ENCODE measurements around the gene SNAI3. TPM values are rescaled to one million over a fixed set of nuclear protein-coding genes. Genes with fewer than 3 reads are reported as not detected.

Gene SNAI3
- total and polyA plus RNA-seq, 2 of the 8 experiments (the other 6 are each of a cell fraction or from before 2014, with no cell fraction given) = 8.5 to 13.3 TPM

- WGBS, 2 experiments (ENCODE audit: extremely low coverage in 1 of 2, insufficient coverage in 1 of 2, insufficient read length in 1 of 2, insufficient replicate concordance in 2 of 2, low coverage in 1 of 2, low lambda C conversion rate in 2 of 2, missing lambda C conversion rate in 1 of 2) = 40% methylated on average over 18 of the region's 28 CpGs; no CpG with 5 or more reads in 1 of the 2 experiments
- H3K56ac ChIP-seq (replicated peaks; ENCODE audit: insufficient read length, low read depth, low read length) = no peak overlapping the region
- peak overlapping the region; percentile 2; the same call in 1 of the 2 replicates for H2BK12ac ChIP-seq (ENCODE audit: low read depth, low read length)
- peak overlapping the region; percentile 39 to 72 (median 48) for H3K4me3 ChIP-seq (ENCODE audit: extremely low read depth in 1 of 4, insufficient read depth in 2 of 4, low read depth in 3 of 4, low read length in 4 of 4)
- H3K27ac ChIP-seq (ENCODE audit: low read depth, low read length) = no peak overlapping the region
- CTCF ChIA-PET (ENCODE audit: partially characterized antibody) = no interaction called here
- no peaks in the 10 kb centered on the region for H3K79me2 ChIP-seq (ENCODE audit: control insufficient read depth in 1 of 2, insufficient read depth in 2 of 2, low read length in 2 of 2)
- peaks cover 2 to 17% (median 8%) of the 10 kb centered on the region in 4 experiments; a peak in 4 of 8 replicates for H3K36me3 ChIP-seq (ENCODE audit: control insufficient read depth in 2 of 4, insufficient read depth in 4 of 4, low read length in 3 of 4)
- H2BK5ac ChIP-seq (ENCODE audit: low read depth, low read length) = no peak overlapping the region
- H4K5ac ChIP-seq (ENCODE audit: insufficient read length, low read depth, low read length) = no peak overlapping the region
- no peak overlapping the region for H2BK120ac ChIP-seq (replicated peaks; ENCODE audit: low read depth, low read length)
- H2AK5ac ChIP-seq (ENCODE audit: low read depth, low read length) = peak overlapping the region; percentile 66; the same call in 1 of the 2 replicates
- no peak overlapping the region for H2AFZ ChIP-seq (ENCODE audit: low read length)
- H3K23ac ChIP-seq (ENCODE audit: insufficient read length) = no peak overlapping the region
- no peak overlapping the region; the same call in 1 of the 2 replicates for H2BK20ac ChIP-seq (ENCODE audit: low read length)
- peak overlapping the region; percentile 60 to 94 for H3K4me2 ChIP-seq (ENCODE audit: insufficient read depth in 1 of 2, low read depth in 2 of 2, low read length in 2 of 2)
- DNase-seq (ENCODE audit: low read depth in 1 of 2, low spot score in 2 of 2) (no peak), FAIRE-seq (no peak)
- peaks cover 5 to 44% (median 28%) of the 10 kb centered on the region in 4 experiments for H3K4me1 ChIP-seq (replicated peaks in 1 of 4; ENCODE audit: control insufficient read depth in 3 of 4, insufficient read depth in 4 of 4, low read length in 3 of 4)
- peak overlapping the region in 2 of 4 experiments; percentile 9 to 29; a peak in 2 of 7 replicates for H3K9ac ChIP-seq (replicated peaks in 1 of 4; ENCODE audit: extremely low read depth in 1 of 4, low read depth in 3 of 4, low read length in 3 of 4)
- no peaks in the 10 kb centered on the region for H3K79me1 ChIP-seq (ENCODE audit: low read depth, low read length)
- no peak overlapping the region for H3K4ac ChIP-seq (replicated peaks; ENCODE audit: insufficient read length, low read depth, low read length)
- H3K14ac ChIP-seq (ENCODE audit: insufficient read length) = no peak overlapping the region
- peaks cover 0 to 4% of the 10 kb centered on the region in 2 experiments for H4K20me1 ChIP-seq (replicated peaks in 1 of 2; ENCODE audit: control insufficient read depth in 1 of 2, insufficient read depth in 2 of 2, low read length in 2 of 2)
- H3K23me2 ChIP-seq (ENCODE audit: low read depth, low read length) = peaks cover 10% of the 10 kb centered on the region
- no peak overlapping the region; the same call in 1 of the 2 replicates for H4K8ac ChIP-seq (ENCODE audit: extremely low read depth, insufficient read depth, low read length)
- H2BK15ac ChIP-seq (ENCODE audit: low read length) = peak overlapping the region; percentile 81; the same call in 1 of the 2 replicates
- H3K9me3 ChIP-seq (ENCODE audit: insufficient read depth in 2 of 2, low read depth in 1 of 2, low read length in 1 of 2) = no peaks in the 10 kb centered on the region
- 0 out of 2 replicates have a peak overlapping the region, but pooled peaks have one; percentile 2 for H3K18ac ChIP-seq (ENCODE audit: extremely low read depth, low read length)
- H4K91ac ChIP-seq (replicated peaks; ENCODE audit: insufficient read length, low read length) = peak overlapping the region; percentile 71
- POLR2A ChIA-PET (ENCODE audit: partially characterized antibody) = no interaction called here
- H3K27me3 ChIP-seq (replicated peaks in 1 of 4; ENCODE audit: control insufficient read depth in 3 of 4, extremely low read depth in 1 of 4, insufficient read depth in 3 of 4, low read length in 3 of 4) = peaks cover 0 to 4% (median 1%) of the 10 kb centered on the region in 4 experiments; a peak in 2 of 7 replicates
- TF ChIP-seq KDM1A (IDR thresholded peaks at IDR 0.05; ENCODE audit: borderline replicate concordance, low read length) (peak; percentile 49; the same call in 1 of the 2 replicates), BACH1 (IDR thresholded peaks at IDR 0.05; ENCODE audit: low read length) (no peak), SAP30 (IDR thresholded peaks at IDR 0.05; ENCODE audit: insufficient read depth, insufficient replicate concordance, low read length) (no peak), CHD2 (IDR thresholded peaks at IDR 0.05; ENCODE audit: low read length) (no peak), CEBPB (IDR thresholded peaks at IDR 0.05; ENCODE audit: low read depth, low read length) (no peak), TEAD4 (IDR thresholded peaks at IDR 0.05; ENCODE audit: low read depth, low read length) (no peak), PHF8 (conservative IDR thresholded peaks at IDR 0.05; ENCODE audit: low read depth, low read length) (no peak), SIN3A (conservative IDR thresholded peaks at IDR 0.05 in 1 of 2, IDR thresholded peaks at IDR 0.05 in 1 of 2; ENCODE audit: low read depth in 1 of 2, low read length in 2 of 2) (no peak), RBBP5 (IDR thresholded peaks at IDR 0.05; ENCODE audit: borderline replicate concordance, low read depth, low read length) (0 out of 2 replicates have a peak, but pooled peaks have one; percentile 18), SP4 (IDR thresholded peaks at IDR 0.05; ENCODE audit: low read length) (no peak), SUZ12 (IDR thresholded peaks at IDR 0.05; ENCODE audit: low read length) (no peak), EP300 (IDR thresholded peaks at IDR 0.05; ENCODE audit: borderline replicate concordance in 1 of 2, low read depth in 2 of 2, low read length in 2 of 2) (no peak)
These were observed 51.2 kb downstream of the SNAI3 start for GRCh38 chr16:88634994-88635670.

Data from H1 (cell line).